Measurements from ENCODE around the gene PLA2G4B.

DNA sequence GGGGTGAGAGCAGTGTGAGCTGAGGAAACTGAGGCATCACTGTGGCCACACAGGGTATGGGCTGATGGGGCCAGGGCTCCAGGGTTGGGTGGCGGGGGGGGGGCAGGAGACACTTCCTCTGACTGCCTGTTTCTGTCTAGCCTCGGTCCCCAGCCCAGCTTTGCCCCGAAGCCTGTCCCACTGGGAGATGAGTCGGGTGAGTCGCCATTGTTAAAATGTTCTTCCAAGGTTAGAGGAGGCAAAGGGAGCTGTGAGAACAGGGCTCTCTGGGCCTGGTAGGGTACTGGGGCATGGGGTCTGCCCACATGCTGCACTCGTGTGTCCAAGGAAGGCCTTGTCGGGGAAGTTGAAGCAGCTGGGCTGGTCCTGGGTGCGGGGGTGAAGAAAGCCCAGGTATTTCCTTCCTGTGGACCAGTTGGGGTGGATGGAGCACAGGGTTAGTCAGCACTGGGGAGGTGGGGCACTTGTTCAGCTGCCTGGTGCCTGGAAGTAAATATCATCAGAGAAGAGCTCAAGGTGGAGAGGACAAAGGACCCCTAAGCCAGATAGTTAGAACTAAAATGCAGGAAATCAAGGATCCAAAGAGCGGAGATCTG lies 19.1 kb upstream of the PLA2G4B start:
- TF ChIP-seq, protein P1, sequence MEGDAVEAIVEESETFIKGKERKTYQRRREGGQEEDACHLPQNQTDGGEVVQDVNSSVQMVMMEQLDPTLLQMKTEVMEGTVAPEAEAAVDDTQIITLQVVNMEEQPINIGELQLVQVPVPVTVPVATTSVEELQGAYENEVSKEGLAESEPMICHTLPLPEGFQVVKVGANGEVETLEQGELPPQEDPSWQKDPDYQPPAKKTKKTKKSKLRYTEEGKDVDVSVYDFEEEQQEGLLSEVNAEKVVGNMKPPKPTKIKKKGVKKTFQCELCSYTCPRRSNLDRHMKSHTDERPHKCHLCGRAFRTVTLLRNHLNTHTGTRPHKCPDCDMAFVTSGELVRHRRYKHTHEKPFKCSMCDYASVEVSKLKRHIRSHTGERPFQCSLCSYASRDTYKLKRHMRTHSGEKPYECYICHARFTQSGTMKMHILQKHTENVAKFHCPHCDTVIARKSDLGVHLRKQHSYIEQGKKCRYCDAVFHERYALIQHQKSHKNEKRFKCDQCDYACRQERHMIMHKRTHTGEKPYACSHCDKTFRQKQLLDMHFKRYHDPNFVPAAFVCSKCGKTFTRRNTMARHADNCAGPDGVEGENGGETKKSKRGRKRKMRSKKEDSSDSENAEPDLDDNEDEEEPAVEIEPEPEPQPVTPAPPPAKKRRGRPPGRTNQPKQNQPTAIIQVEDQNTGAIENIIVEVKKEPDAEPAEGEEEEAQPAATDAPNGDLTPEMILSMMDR (IDR thresholded peaks at IDR 0.05), result no peak
- TF ChIP-seq EP300 (IDR thresholded peaks at IDR 0.05) (no peak), POLR2A (IDR thresholded peaks at IDR 0.05) (no peak)

All from sigmoid colon (tissue), 4 donors.